K562 (cell line): Measurements from ENCODE around the gene PCF11.

Experiments used
- CGGBP1 ChIP-seq: fragments of 250-450 bp; sonication (Bioruptor Pico); IDR thresholded peaks from 2 replicates; pipeline ENCODE4 v1.9.0; 2021; ENCODE audit warnings: mild to moderate bottlenecking
- CTCF ChIP-seq, 3 experiments: IDR thresholded peaks in 2 of 3; conservative IDR thresholded peaks in 1 of 3; 2 replicates each; pipeline ENCODE4 v1.5.1; 2011 to 2012; ENCODE audit warnings: low read length in 3 of 3, mild to moderate bottlenecking in 3 of 3, control low read depth in 2 of 3, improper control_type of control experiment in 1 of 3, inconsistent platforms in 1 of 3, low read depth in 1 of 3, mixed read lengths in 1 of 3, moderate library complexity in 1 of 3; ENCODE audit not compliant: insufficient read depth in 2 of 3
- NRF1 ChIP-seq, 2 experiments: fragments of 450-650 bp; IDR thresholded peaks in 1 of 2; conservative IDR thresholded peaks in 1 of 2; 2 replicates each; pipeline ENCODE4 v1.6.1; 2014; ENCODE audit warnings: mild to moderate bottlenecking in 2 of 2
- POLR2AphosphoS5 ChIP-seq: IDR thresholded peaks from 2 replicates; pipeline ENCODE4 v1.6.1; 2011; ENCODE audit warnings: mild to moderate bottlenecking, low read depth, low read length, moderate library complexity; ENCODE audit not compliant: control insufficient read depth, insufficient read depth
- SIRT6 ChIP-seq: IDR thresholded peaks from one replicate; pipeline ENCODE4 v1.6.1; 2012; ENCODE audit warnings: low read depth, mild to moderate bottlenecking, control low read depth, inconsistent platforms, low read length, moderate library complexity
- TBP ChIP-seq: optimal IDR thresholded peaks from 2 replicates; pipeline ENCODE3; 2011; ENCODE audit warnings: low read depth, low read length, improper control_type of control experiment
- XRCC5 ChIP-seq: fragments of 200-400 bp; formaldehyde crosslinking; IDR thresholded peaks from 2 replicates; pipeline ENCODE4 v1.6.1; 2017; ENCODE audit warnings: low read depth, mild to moderate bottlenecking, low read length
- ZSCAN29 ChIP-seq: fragments of 450-650 bp; IDR thresholded peaks from 2 replicates; pipeline ENCODE4 v1.6.1; 2017

GRCh38 chr11:83127310-83127637 is 29.7 kb upstream of the PCF11 start:
- no peak for TF ChIP-seq POLR2AphosphoS5
- TF ChIP-seq XRCC5, result no peak
- no peak for TF ChIP-seq NRF1 (conservative IDR thresholded peaks at IDR 0.05 in 1 of 2, IDR thresholded peaks at IDR 0.05 in 1 of 2)
- TF ChIP-seq ZSCAN29, result no peak
- no peak for TF ChIP-seq CGGBP1 (CRISPR knock-in tag)
- no peak for TF ChIP-seq TBP
- TF ChIP-seq CTCF (IDR thresholded peaks at IDR 0.05 in 2 of 3, conservative IDR thresholded peaks at IDR 0.05 in 1 of 3; ENCODE audit: insufficient read depth in 2 of 3, low read depth in 1 of 3, low read length in 3 of 3), result no peak
- no peak for TF ChIP-seq SIRT6
